GM21447 (cell line): ENCODE results near the gene ELMO1.
"Not testable (repeated sequence)": the region's sequence is repeated elsewhere in the genome, so short reads cannot be mapped to it uniquely, and the experiment has no call there.

ENCODE experiments used
- ATAC-seq: cut with Tn5 transposase; IDR thresholded peaks from one replicate; pipeline ENCODE4 v1.9.1; 2021; ENCODE audit not compliant: unreplicated experiment

ELMO1 gene

GRCh38 chr7:37150180-37150579, 298.5 kb downstream of the ELMO1 start:
- ATAC-seq: no peak

DNA sequence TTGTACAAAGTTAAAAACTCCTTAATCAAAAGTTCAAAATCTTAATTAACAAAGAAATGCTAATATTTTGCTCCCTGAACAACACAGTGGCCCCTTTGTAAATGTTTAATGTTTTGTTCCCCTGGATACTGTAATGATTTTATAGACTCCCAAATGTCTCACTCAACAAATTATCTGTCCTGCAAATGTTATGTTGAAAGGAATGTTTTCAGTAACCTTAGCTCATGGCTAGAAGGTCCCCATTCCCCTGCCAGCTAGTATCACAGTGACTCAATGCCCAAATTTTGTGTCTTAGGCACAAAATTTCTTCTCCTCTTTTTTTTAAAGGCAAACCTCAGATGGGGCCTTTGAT, 298.9 kb downstream of the ELMO1 start:
- no peak for ATAC-seq

GRCh38 chr7:37149051-37149772, 299.5 kb downstream of the ELMO1 start:
- peak; percentile 66 for ATAC-seq

GRCh38 chr7:37145682-37146081, 303.0 kb downstream of the ELMO1 start:
- ATAC-seq: no peak

GRCh38 chr7:37144423-37144822, 304.2 kb downstream of the ELMO1 start:
- ATAC-seq: no peak

DNA sequence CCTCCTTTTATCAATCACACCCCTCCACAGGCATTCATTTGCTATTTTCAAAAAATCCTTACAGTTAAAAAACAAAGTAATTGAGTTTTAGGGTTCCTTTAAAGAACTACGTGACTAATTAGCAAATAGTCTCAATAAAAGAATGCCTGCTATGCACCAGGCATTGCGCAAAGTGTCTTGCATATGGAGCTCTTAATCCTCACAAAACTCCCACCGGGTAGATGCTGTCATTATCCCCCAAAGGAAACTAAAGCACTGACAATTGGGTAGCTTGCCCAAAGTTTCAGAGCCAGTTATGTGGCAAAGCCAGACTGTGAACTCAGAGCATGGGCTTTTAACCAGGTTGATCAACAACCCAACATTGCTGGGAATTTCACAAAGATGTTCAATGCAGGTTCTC, 305.7 kb downstream of the ELMO1 start:
- no peak for ATAC-seq

DNA sequence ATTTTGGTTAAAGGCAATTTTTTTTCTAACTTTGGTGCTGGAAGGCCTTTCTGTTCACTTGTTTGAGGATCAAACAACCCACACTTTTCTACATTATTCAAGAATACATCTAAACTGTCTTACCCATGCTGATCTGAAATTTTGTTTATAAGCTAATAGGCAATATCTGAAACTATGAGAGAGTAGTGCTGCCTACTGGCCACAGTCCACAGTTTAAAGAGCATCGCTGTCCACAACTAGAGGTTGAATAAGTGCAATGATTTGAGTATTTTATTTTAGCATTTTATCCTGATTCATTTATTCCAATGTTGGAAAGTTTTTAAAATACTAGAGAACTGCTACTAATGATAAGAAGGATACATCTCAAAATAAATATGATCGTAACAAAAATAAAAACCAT, 306.9 kb downstream of the ELMO1 start:
- ATAC-seq: no peak

DNA sequence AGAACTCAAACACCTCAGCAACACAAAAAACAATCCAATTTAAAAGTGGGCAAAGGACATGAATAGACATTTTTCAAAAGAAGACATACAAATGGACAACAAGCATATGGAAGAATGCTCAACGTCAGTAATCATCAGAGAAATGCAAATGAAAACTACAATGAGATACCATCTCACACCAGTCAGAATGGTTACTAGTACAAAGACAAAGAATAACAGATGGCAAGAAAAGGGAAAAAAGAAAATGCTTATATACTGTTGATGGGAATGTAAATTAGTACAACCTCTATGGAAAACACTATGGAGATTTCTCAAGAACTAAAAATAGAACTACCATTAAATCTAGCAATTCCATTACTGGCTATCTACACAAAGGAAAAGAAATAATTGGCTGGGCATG, 314.8 kb downstream of the ELMO1 start:
- not testable (repeated sequence) for ATAC-seq

DNA sequence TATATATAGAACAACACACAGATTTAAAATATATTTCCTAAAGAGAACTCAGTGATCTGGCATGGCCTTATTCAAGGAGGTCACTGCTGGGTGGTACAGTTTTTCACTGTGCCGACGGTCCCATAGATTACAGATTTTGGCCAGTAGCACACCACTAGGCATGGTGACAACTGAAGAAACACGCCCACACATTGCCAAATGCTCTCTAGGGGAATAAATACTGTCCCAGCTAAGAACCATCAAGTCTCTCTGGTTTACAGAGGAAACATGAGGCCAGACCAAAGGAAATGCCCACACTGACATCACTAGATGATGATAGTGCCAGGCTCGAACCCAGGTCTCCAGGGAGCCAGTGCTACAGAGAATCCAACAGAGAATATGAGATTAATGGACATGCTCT, 316.8 kb downstream of the ELMO1 start:
- no peak for ATAC-seq

DNA sequence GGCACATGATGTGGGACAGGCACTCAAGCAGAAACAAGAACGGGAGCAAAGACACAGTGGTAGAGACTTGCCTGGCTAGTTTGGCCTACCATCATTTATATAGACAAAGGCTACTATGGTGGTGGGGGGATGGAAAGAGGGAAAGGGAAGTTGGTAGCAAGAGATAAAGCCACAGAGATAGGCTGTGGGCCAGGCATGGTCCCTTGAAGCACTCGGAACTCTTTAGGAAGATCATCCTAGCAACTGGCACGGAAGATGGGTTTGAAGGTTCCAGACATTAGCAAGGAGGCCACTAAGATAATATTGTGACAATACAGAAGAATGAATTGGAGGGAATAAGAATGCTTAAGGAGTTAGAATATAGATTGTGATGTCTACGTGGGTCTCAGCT, 319.6 kb downstream of the ELMO1 start:
- no peak for ATAC-seq

GRCh38 chr7:37128327-37129034, 320.2 kb downstream of the ELMO1 start:
- no peak for ATAC-seq

- no peak for ATAC-seq
Measured at GRCh38 chr7:37119296-37119860, 329.3 kb downstream of the ELMO1 start.

DNA sequence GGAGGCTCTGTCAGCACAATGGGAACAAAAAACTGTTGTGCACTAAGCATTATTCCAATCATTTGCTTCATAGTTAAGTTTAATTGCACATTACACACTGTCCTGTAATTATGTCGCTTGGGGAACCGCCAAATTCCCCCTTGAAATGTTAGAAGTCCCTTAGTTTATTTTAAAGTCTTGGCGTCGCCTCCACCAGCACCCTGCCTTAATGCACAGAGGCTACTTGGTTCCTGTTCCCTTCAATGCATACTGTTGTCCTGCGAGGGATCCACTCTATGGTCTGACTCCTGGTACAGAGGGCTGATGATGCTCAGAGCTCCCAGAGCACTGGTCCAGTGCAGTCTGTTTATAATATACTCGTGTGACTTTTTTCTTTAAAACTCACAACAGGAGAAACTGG, 330.7 kb downstream of the ELMO1 start:
- ATAC-seq: no peak

DNA sequence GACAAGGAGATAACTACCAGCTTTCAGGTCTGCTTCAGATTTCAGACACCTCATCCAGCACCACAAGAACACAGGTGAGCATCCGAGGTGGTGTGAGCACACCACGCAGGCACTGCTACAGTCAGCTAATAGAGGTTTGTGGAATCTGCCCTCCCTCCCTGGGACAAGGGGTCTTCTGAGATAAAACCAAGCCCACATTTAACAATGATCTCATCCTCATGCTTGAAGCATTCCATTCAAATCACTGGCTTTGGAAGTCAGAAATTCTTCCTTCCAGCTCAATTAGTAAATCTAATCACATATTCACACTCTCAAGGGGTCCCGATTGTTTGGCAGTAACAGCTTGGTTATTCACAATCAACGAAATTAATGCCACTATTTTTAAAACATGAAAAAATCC, 331.4 kb downstream of the ELMO1 start:
- no peak for ATAC-seq

- no peak for ATAC-seq
Measured at GRCh38 chr7:37116093-37116701, 332.5 kb downstream of the ELMO1 start.

GRCh38 chr7:37113661-37114355, 334.9 kb downstream of the ELMO1 start:
- ATAC-seq: no peak

GRCh38 chr7:37112876-37113275, 335.8 kb downstream of the ELMO1 start:
- no peak for ATAC-seq

- no peak for ATAC-seq
Measured at GRCh38 chr7:37112218-37112617, 336.4 kb downstream of the ELMO1 start.

DNA sequence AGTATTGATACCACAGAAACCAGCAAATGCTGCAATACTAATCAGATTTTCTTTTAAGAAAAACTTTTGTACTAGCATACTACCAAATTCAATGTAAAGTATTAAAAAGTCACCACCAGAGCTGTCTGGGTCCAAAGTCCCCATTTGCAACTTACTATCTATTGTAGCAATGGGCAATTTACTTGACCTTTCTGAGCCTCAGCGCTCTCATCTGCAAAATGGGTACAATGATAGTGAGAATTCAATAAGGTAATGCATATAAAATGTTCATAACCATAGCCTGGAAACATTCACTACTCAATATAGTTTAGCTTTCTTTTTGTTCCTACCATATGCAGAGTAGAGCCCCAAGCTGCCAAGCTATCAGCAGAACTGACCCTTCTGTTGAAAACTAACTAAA, 337.2 kb downstream of the ELMO1 start:
- no peak for ATAC-seq

DNA sequence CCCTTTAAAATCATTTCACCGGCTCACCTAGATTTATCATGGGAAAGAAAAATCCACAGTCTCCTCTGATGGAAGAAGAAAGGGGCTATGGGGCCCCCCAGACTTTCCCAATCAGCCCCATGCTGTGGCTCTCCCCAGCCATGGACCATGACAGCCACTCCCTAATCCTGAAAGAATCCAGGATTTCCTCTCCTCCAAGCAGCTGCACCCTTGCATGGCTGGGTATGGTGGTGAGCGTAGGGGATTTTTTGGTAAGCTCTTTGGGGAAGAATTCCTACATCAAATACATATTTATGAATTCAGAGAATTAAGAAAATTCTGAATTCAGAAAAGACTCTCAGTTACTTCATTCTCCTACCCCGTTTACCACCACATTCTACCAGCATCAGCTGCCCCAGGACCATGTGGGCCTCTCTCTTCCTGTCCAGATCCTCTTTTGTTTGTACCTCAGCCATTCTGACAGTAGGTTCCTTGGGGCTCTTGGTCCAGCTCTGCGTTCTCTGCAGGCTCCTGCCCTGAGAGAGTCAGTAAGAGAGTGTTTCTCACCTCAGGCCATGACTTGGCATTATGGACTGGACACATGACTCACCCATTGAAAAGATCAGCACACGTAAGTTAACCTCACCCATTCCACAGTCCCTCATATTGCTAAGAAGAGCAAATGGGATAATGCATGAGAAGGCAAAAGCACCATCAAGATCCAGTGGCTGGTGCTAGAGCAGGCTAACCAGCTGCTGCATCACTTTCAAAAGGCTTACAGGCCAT, 337.8 kb downstream of the ELMO1 start:
- ATAC-seq: no peak

GRCh38 chr7:37109843-37110242, 338.8 kb downstream of the ELMO1 start:
- no peak for ATAC-seq
